KOPT-K1 (cell line): Measurements from ENCODE around the gene FUT6.
A peak's percentile ranks its signal among the peaks of the same experiment; 100 is the strongest.
"Not testable (repeated sequence)": the region's sequence is repeated elsewhere in the genome, so short reads cannot be mapped to it uniquely, and the experiment has no call there.

Source experiments
- H3K27ac ChIP-seq: fragments of 200-600 bp; sonication (generic); 2 replicates; pipeline ENCODE4 v1.5.1; 2016; ENCODE audit warnings: antibody characterized with exemption, mild to moderate bottlenecking, low read depth, low read length; ENCODE audit not compliant: poor library complexity, severe bottlenecking
- H3K36me3 ChIP-seq: fragments of 200-600 bp; sonication (generic); 2 replicates; pipeline ENCODE4 v1.5.1; 2017; ENCODE audit warnings: antibody characterized with exemption, mild to moderate bottlenecking, low read length, moderate library complexity; ENCODE audit not compliant: insufficient read depth
- H3K9me3 ChIP-seq: fragments of 200-600 bp; sonication (generic); 2 replicates; pipeline ENCODE4 v1.5.1; 2017; ENCODE audit warnings: antibody characterized with exemption, low read length, mild to moderate bottlenecking; ENCODE audit not compliant: insufficient read depth, poor library complexity, severe bottlenecking

The FUT6 gene

DNA sequence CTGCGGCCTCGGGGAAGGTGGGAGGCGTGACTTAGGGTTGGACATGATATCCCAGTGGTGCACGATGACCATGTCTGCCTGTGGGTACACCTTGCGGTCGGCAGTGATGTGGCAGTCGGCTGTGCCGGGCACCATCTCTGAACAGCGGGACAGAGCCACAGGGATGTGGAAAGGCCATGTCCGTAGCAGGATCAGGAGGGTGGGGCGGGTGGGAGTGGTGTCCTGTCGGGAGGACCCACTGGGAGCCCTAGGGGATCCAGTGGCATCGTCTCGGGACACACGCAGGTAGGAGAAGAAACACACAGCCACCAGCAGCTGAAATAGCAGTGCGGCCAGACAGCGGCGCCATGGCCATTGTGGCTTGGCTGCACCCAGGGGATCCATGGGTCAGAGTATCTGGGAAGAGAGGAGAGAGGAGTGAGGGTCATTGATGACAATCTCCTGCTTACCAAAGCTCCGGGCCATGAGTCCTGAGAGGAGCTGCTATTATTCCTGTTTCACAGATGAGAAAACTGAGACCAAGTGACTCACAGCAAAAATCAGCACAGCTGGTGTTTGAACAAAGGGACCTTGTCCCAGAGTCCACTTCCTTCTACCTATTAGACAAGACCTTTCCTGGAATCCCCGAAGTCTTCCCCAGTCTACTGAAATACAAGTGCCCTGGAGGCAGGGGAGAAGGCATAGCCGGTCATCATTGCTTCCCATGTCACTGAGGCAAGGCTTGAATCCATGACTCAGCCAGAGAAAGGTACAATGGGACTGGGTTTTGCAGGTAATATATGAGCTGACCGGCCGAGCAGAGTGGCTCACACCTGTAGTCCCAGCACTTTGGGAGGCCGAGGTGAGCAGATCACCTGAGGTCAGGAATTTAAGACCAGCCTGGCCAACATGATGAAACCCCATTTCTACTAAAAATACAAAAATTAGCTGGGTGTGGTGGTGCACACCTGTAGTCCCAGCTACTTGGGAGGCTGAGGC is 5.2 kb upstream of the FUT6 start:
- H3K9me3 ChIP-seq: no peaks in the 10 kb centered on the region
- no peaks in the 10 kb centered on the region for H3K36me3 ChIP-seq
- no peak overlapping the region for H3K27ac ChIP-seq

DNA sequence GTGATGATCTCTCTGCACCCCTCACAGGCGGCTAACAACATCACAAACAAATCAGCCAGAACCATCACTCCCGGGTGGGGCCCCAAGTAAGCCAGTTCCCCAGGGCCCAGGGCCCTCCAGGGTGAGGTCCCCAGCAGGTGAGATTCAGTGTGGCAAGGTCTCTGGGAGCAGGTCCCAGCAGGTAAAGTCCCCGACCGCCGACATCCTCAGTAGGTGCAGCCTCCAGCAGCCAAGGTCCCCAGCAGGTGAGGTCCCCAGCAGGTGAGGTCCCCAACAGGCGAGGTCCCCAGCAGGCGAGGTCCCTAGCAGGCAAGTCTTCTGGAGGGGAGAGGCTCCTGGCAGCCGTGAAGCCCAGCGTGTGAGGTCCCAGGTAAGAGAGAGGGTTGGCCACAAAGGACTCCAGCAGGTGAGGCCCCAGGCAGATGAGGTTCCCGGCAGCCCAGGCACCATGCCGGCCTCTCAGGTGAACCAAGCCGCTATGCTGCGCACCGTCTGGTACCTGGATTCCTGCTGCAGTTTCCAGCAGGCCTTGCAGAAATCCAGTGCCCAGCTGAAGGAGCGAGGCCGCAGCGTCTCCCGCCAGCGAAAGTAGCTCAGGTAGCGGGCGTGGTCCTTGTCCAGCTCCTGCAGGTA is 3.9 kb upstream of the FUT6 start:
- Histone ChIP-seq H3K36me3 (no peaks in the 10 kb centered on the region), H3K27ac (no peak overlapping the region), H3K9me3 (no peaks in the 10 kb centered on the region)

DNA sequence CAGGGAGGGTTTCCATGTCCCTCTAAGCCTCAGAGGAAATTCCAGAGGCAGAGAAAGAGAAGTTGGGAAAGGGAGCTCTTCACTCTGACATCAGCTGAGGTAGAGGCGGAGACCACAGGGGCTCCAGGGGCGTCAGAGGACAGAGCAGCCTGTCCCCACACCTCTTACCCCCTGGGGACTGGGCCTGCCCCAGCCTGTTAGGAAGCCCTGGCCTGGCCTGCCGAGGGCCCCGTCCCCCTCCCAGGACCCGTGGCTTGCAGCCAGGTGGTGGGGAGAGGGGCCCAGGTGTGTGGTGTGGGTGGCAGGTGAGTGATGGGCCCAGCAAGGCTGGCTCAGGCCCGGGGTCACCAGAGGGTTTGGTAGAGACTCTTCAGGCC is 2.2 kb upstream of the FUT6 start:
- not testable (repeated sequence) for H3K9me3 ChIP-seq, H3K27ac ChIP-seq, H3K36me3 ChIP-seq

DNA sequence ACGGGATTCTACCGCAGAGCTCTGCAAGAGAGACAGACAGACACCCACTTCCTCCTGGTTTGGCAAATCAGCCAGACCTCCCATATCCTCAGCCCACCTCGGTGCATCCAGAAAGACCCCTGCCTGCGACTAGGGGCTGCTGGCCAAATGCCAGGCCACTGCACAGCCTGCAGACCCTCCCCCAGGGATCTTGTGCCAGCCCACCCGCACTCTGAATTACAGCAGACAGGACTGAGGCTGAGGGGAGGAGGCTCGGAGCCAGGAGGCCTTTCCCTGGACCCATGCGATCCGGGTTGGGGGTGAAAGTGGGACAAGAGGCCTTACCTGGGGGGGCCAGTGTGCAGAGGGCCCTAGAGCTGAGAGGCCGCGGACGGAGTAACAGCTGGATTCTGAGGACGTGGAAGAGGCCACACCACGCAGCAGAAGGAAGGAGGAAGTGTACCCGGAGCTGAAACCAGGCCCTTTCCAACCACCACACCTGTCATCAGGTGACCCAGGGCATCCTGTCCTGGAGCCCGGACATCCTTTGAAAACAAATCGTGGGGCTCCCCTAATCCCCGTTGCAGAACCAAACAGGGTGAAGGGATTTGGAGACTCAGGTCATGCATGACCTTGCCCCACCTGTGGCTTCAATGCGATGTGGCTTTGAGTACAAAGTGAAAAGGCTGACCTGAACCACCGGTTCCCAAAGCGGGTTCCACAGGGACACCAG is 993 bp downstream of the FUT6 start:
- H3K27ac ChIP-seq: no peak overlapping the region
- H3K9me3 ChIP-seq: no peaks in the 10 kb centered on the region
- H3K36me3 ChIP-seq: no peaks in the 10 kb centered on the region

DNA sequence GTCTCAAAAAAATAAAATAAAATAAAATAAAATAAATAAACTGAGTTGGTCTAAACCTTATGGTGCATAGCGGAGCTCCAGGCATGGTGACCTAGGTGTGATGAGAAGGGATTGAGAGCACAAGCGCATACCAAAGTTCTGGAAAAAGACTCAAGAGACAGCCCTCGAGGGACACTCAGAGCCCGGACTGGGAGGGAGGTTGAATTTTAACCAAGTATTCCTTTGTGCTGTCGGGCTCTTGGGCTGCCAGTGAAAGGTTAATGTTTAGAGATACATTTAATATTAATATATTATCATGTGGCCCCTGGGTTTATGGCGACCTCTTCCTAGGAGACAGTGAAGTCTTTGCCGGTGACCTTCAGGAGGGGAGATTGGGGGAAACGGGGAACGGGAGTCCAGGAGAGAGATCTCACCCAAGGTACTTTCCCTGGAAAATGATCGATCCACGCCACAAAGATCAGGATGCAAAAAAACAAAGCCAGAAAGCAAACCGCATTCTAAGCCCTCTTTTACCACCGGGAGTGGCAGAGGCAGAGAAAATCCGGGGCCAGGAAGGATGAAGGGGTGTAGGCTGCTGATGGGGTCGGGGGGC is 1.6 kb downstream of the FUT6 start:
- Histone ChIP-seq H3K9me3 (no peaks in the 10 kb centered on the region), H3K27ac (no peak overlapping the region), H3K36me3 (no peaks in the 10 kb centered on the region)

DNA sequence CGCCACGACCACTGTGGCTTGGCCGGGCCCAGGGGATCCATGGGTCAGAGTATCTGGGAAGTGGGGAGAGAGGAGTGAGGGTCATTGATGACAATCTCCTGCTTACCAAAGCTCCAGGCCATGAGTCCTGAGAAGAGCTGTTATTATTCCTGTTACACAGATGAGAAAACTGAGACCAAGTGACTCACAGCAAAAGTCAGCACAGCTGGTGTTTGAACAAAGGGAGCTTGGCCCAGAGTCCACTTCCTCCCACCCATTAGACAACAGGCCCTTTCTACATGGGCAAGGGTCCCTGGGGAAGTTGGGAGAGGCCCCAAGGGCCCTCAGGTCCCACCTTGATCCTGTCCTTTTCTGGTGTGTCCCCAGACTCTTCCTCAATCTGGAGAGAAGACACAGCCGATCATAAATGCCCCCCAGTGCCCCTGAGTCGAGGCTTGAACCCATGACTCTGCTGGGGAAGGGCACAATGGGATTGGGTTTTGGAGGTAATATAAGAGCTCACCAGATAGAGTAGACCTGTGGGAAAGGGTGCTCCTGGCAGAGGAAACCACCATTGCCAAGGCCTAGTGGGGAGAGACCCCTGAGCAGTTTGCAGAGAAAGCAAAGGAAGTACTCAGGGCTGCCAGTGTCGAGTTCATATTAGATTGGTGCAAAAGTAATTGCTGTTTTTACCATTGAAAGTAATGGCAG is 6.8 kb downstream of the FUT6 start:
- no peaks in the 10 kb centered on the region for H3K36me3 ChIP-seq
- H3K9me3 ChIP-seq: no peaks in the 10 kb centered on the region
- no peak overlapping the region for H3K27ac ChIP-seq

DNA sequence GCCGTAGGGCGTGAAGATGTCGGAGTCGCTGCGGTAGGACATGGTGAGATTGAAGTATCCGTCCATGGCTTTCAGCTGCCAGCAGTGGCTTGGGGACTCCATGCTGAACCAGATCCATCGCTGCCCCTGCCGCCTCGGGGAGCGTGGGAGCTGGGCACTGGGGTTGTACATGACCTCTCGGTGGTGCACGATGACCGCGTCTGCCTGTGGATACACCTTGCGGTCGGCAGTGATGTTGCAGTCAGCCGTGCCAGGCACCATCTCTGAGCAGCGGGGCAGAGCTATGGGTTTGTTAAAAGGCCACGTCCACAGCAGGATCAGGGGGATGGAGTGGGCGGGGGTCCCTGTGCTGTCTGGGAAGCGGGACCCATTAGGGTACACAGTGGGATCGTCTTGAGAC is 7.4 kb downstream of the FUT6 start:
- no peak overlapping the region for H3K27ac ChIP-seq
- no peaks in the 10 kb centered on the region for H3K9me3 ChIP-seq
- no peaks in the 10 kb centered on the region for H3K36me3 ChIP-seq

DNA sequence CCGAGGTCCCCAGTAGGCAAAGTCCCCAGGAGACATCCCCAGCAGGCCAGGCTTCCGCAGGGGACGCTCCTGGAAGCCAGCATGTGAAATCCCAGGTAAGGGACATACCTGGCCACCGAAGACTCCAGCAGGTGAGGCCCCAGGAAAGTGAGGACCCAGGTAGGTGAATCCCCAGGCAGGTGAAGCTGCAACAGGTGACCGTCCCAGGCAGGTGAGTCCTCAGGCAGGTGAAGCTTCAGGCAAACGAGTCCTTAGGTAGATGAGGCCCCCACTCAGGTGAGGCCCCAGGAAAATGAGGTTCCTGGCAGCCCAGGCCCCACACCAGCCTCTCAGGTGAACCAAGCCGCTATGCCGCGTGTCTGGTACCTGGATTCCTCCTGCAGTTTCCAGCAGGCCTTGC is 8.3 kb downstream of the FUT6 start:
- Histone ChIP-seq H3K36me3 (no peaks in the 10 kb centered on the region), H3K9me3 (no peaks in the 10 kb centered on the region), H3K27ac (no peak overlapping the region)

DNA sequence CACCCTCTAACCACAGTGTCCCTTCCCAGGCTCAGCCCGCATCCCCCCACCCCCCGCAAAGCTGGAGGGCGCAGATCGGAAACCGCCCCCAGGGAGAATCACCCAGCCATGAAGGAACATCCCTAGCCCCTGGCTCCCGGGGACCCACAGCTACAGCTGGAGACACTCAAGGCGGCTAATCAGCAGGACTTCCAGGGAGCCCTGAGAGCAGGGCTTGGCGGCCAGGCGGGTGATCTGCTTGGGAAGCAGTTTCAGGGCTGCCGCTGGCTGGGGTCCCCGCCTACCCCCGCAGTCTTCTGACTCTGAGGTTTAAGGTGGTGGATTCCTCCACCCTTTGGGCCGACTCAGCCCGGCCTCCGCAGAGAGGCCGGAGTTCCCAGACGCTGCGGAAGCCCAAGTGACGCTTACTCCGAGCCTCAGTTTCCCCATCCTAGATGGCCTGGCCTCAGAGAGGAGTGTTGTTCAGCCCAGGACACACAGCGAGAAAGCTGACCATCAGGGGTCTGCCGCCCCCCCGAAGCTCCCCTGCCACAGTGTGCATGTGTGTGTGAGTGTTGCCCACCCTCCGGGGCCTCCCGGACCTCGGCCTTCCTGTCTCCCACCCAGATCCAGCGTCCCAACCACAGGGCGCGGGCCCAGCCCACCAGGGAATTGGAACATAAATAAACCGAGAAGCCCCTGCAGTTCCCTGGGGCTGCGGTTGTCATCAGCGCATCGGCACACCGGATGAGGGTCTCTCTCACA is 9.8 kb downstream of the FUT6 start:
- Histone ChIP-seq H3K36me3 (no peaks in the 10 kb centered on the region), H3K27ac (no peak overlapping the region), H3K9me3 (no peaks in the 10 kb centered on the region)

DNA sequence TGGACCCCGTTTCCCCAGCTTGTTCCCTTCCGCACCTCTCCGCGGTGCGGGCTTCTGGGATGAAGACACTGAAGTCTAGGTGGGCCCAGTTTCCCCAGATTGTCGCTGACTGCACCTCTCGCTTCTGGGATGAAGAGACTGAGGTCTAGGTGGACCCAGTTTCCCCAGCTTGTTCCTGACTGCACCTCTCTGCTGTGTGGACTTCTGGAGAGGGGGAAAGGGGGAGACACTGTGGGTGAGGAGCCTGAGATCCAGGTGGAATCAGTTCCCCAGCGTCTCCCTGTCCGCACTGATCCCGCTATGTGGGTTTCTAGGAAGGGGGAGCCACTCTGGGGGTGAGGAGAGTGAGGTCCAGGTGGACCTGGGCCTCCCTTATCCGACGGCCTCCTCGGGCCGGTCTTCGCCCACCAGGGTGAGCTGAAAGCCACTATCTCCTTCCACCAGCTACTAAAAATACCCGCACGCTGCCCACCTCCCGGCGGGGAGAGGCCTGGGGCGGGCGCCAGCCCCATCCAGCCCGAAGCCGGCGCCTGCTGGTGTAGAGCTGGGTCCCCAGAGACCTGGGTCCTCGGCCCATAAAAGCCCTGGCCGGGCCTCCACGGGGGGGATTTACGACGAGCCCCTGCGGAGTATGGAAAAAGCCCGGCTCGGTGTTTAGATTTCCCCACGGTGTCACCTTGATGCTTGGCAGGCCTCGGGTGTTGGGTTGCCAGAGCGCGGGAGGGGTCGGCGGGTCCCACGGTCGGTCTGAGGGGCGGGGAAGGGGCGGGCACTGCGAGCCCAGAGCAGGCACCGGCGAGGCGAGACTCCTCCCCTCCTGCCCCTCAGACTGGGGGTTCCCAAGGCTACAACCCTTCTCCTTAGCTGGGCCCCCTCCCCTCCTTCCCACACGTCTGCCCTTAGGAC is 10.6 kb downstream of the FUT6 start:
- peak overlapping the region; percentile 69 for H3K27ac ChIP-seq
- no peaks in the 10 kb centered on the region for H3K9me3 ChIP-seq
- H3K36me3 ChIP-seq: no peaks in the 10 kb centered on the region

DNA sequence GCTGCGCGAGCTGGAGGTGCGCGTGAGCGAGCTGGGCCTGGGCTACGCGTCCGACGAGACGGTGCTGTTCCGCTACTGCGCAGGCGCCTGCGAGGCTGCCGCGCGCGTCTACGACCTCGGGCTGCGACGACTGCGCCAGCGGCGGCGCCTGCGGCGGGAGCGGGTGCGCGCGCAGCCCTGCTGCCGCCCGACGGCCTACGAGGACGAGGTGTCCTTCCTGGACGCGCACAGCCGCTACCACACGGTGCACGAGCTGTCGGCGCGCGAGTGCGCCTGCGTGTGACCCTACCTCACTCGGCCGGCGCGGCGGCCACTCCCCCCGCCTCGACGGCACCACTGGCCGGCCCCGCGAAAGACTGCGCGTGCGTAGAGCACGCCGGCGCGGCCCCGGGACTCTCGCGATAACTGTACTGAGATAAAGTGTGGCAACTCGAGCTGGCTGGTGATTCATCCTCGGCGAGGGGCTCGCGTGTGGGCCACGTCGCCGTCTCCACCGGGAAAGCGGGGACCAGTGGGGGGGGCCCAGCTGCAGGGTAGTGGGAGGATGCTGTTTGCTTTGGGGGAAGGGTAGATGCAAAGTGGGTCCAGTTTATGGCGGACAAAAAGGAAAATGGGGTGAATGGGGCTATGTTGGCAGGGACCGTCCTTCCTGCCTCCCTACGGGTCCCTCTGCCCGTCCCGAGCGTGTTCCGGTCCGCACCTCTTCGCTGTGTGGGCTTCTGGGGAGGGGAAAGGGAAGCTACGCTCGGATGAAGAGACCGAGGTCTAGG is 11.4 kb downstream of the FUT6 start:
- H3K27ac ChIP-seq: peak overlapping the region; percentile 69
- H3K9me3 ChIP-seq: no peaks in the 10 kb centered on the region
- no peaks in the 10 kb centered on the region for H3K36me3 ChIP-seq

DNA sequence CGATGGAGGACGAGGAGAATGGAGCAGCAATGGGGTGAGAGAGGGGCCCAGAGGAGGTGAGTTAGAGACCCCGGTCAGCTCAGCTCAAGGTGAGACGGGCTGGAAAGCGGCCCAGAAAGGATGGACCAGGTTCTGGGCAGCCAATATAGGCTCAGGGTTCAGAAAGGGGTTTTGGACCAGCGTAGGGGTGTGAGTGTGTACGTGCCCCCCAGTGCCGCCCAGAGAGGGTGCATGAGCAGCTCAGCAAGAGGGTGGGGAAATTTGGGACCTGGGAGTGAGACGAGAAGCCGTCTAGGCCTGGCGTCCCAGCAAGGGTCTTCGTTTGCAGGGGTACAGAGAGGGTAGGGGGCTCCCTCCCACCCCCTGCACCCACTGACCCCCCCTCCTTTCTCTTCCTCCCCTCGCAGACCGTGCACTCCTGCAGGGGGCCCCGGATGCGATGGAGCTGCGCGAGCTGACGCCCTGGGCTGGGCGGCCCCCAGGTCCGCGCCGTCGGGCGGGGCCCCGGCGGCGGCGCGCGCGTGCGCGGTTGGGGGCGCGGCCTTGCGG is 12.1 kb downstream of the FUT6 start:
- H3K27ac ChIP-seq: peak overlapping the region; percentile 69
- no peaks in the 10 kb centered on the region for H3K36me3 ChIP-seq

More for the DNA sequence above, 12.1 kb downstream of the FUT6 start:
- no peaks in the 10 kb centered on the region for H3K9me3 ChIP-seq
